AG04449 (cell line): ENCODE measurements around the gene PRR7.

Experiments used
- CTCF ChIA-PET: fragments of 350-600 bp; formaldehyde crosslinking; extraction: SDS; loops from one replicate; lab custom pipeline; 2021; ENCODE audit warnings: antibody characterized with exemption; lab: Yijun Ruan, JAX
- POLR2A ChIA-PET: fragments of 400-600, 350-600 bp; formaldehyde crosslinking; extraction: SDS; loops from one replicate; lab custom pipeline; 2020; ENCODE audit warnings: antibody characterized with exemption, inconsistent platforms; lab: Yijun Ruan, JAX
- DNase-seq: peaks from one replicate; pipeline ENCODE4 v3.0.0-alpha.2; 2010; ENCODE audit warnings: low read depth, low spot score
- H3K4me3 ChIP-seq: 2 replicates; pipeline ENCODE4 v1.5.1; 2011; ENCODE audit warnings: low read depth, mild to moderate bottlenecking, control low read depth, low read length
- CTCF ChIP-seq: IDR thresholded peaks from one replicate; pipeline ENCODE4 v1.5.1; 2011; ENCODE audit warnings: mild to moderate bottlenecking, moderate library complexity, low read length, control low read depth, inconsistent platforms; ENCODE audit not compliant: insufficient read depth; ENCODE audit errors: missing control alignments

Gene PRR7

DNA sequence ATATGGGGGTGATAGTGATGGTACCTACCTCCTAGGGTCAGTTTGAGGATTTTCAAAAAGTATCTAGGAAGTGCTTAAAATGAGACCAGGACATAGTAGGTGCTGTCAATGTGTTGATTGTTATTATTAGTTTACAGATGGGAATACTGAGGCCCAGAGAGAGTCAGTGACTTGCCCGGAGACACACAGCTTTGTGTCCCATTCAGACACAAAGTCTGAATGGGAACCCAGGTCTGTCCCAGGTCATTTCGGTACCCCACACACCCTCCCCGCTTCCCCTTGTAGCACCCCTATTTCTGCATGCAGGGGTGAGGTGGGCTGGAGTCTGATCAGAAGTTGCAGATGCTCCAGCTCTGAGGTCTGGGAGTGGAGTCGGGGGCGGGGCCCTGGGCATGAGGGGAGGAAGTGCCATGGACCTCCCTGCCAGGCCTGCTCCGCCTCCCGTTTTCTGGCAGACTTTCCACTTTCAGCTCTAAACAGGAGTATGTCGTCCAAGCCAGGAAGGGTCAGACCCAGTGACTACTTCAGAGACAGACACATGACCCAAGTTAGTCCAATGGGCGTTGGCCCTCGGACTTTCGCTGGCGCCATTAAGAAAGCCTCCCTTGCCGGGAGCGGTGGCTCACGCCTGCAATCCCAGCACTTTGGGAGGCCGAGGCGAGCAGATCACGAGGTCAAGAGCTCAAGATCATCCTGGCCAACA is 30.1 kb downstream of the PRR7 start:
- ChIA-PET POLR2A (interaction anchor here (0.7 to 15.8 kb wide), 6 partner anchors 8 to 75 kb away, joined by 3 to 401 read pairs (median 4); partner anchors contain the start of genes DDX41 and PDLIM7), CTCF (interaction anchor here (11.7 to 16.8 kb wide), 2 partner anchors 19 to 21 kb away, joined by 168 to 261 read pairs; partner anchors contain the start of gene PDLIM7)
- no peak for DNase-seq
- no peak for TF ChIP-seq CTCF
- H3K4me3 ChIP-seq = no peak overlapping the region

DNA sequence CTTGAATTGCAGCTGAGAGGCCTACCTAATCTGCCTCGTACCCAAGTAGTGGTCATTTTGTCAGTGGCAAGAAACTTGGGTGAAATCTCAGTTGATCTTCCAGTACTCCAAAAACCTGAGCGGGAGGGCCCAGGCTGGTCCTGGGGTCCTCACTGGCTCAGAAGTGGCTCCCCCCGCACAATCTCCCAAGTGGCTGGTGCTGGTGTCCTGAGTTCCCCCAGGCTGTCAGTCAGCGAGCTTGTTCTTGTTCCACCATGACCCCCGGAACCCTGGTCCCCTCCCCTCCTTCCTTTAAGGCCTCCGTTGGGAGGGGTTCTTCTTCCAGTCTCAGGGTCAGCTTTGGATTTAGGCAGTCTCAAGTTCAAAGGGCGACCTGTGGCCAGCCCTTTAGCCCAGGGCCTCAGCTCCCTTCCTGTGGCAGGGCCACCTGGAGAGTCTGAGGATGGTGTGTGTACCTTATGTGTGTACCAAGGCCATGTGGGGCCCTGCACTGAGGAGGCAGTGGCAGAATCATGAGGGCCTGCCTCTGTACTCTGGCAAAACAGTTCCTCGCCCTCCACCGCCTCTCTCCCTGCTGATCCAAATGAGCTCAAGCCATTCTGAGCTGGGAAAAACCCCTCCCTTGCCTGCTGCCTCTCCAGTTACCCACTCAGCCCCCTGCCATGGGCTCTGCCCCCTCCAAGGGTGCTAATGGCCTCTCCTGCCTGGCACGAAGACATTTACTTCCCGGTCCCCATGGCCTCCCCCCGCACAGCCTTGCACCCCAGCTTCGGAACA is 31.3 kb downstream of the PRR7 start:
- ChIA-PET POLR2A (interaction anchor here (0.8 to 15.8 kb wide), 7 partner anchors 14 to 88 kb away, joined by 3 to 401 read pairs (median 3); partner anchors contain the start of gene PDLIM7), CTCF (interaction anchor here (1.1 to 16.8 kb wide), 3 partner anchors 18 to 74 kb away, joined by 4 to 261 read pairs (median 168); partner anchors contain the start of gene PDLIM7)
- DNase-seq = no peak
- no peak for TF ChIP-seq CTCF
- H3K4me3 ChIP-seq = no peak overlapping the region

DNA sequence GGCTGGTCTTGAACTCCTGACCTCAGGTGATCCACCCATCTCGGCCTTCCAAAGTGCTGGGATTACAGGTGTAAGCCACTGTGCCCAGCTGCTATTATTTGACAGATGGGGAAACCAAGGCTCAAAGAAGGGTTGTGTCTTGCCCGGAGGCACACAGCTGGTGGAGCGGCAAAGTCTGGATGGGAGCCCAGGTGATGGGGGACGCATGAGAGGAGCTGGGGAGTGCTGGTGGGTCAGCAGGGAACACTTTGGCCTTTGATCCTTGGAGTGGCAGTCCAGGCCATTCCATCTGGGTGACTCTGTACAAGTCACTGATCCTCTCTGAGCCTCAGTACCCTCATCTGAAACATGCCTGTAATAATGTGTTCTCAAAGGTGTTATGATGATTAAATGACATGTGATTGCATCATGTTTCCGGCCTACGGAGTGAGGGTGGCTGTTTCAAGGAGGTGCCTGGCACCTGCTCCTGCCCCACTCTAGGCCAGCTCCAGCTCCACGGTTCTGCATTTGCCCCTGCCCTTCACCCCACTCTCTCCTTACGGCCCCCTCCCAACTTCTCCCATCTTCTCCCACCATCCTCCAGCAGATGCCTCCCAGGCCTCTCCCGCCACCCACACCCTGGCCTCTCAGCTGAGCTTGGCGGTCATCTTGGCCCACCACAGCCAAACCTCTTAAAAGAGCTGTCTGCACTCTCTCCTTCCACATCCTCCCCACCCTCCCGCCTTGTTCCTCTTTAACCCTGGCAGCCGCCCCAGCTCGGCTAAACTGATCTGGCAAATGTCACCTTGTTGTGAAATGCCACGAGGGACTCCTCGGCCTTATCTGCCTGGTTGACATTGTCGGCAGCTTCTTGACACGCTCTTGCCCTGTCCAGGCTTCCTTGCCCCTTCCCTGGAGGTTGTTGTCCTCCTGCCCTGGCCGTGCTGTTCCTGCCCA is 32.4 kb downstream of the PRR7 start:
- ChIA-PET POLR2A (interaction anchor here (0.8 to 15.8 kb wide), 5 partner anchors 8 to 31 kb away, joined by 3 to 401 read pairs (median 3); partner anchors contain the start of gene PDLIM7), CTCF (interaction anchor here (1.1 to 16.8 kb wide), 3 partner anchors 17 to 75 kb away, joined by 4 to 261 read pairs (median 168); partner anchors contain the start of gene PDLIM7)
- no peak for TF ChIP-seq CTCF
- no peak overlapping the region for H3K4me3 ChIP-seq
- DNase-seq = no peak

- POLR2A ChIA-PET = interaction anchor here (0.6 to 15.8 kb wide), 3 partner anchors 9 to 75 kb away, joined by 3 to 401 read pairs (median 3); partner anchors contain the start of gene PDLIM7
- DNase-seq = no peak
- TF ChIP-seq CTCF = no peak
- CTCF ChIA-PET = interaction anchor here (0.6 to 16.8 kb wide), 2 partner anchors 16 to 76 kb away, joined by 3 to 261 read pairs; partner anchors contain the start of gene PDLIM7
- H3K4me3 ChIP-seq = no peak overlapping the region
Observed at GRCh38 chr5:177479774-177480173, 33.2 kb downstream of the PRR7 start.

- no peak for TF ChIP-seq CTCF
- POLR2A ChIA-PET = interaction anchor here (15.8 kb wide), 1 partner anchor 11 kb away, joined by 401 read pairs; the partner anchor contains the start of gene PDLIM7
- DNase-seq = no peak
- no peak overlapping the region for H3K4me3 ChIP-seq
- CTCF ChIA-PET = interaction anchor here (0.8 to 16.8 kb wide), 2 partner anchors 11 to 13 kb away, joined by 4 to 261 read pairs; partner anchors contain the start of gene PDLIM7
Observed at GRCh38 chr5:177482359-177482795, 35.8 kb downstream of the PRR7 start.
